HEK293 (cell line): Measurements from ENCODE around the gene ABTB2.

ENCODE experiments used
- CTCF ChIA-PET: fragments of 350-600 bp; formaldehyde crosslinking; extraction: SDS; loops from one replicate; lab custom pipeline; 2021; ENCODE audit warnings: antibody characterized with exemption; lab: Yijun Ruan, JAX
- POLR2A ChIA-PET: fragments of 300-600 bp; formaldehyde crosslinking; extraction: SDS; loops from one replicate; lab custom pipeline; 2020; ENCODE audit warnings: antibody characterized with exemption, inconsistent platforms; lab: Yijun Ruan, JAX
- H3K27ac ChIP-seq: fragments of 200-500 bp; sonication (Bioruptor generic); 2 replicates; pipeline ENCODE4 v1.5.1; 2014; ENCODE audit warnings: low read depth, low read length, control low read depth, inconsistent platforms; ENCODE audit errors: extremely low read depth
- H3K36me3 ChIP-seq, 2 experiments: fragments of 200-500 bp in 1 of 2; sonication (Bioruptor generic) in 1 of 2; 1 replicate in 1 of 2; 2 replicates in 1 of 2; pipeline ENCODE4 v1.5.1; 2014 to 2017; ENCODE audit warnings: inconsistent platforms in 2 of 2, low read length in 2 of 2; ENCODE audit not compliant: control insufficient read depth in 2 of 2, insufficient read depth in 1 of 2
- H3K4me1 ChIP-seq: fragments of 200-500 bp; sonication (Bioruptor generic); 2 replicates; pipeline ENCODE4 v1.5.1; 2014; ENCODE audit warnings: mild to moderate bottlenecking, low read length, inconsistent platforms; ENCODE audit not compliant: control insufficient read depth, insufficient read depth
- H3K4me3 ChIP-seq: 2 replicates; pipeline ENCODE4 v1.5.1; 2011; ENCODE audit warnings: low read depth, mild to moderate bottlenecking, control low read depth, low read length, moderate library complexity
- H3K9me3 ChIP-seq: fragments of 200-500 bp; sonication (Bioruptor generic); 2 replicates; pipeline ENCODE4 v1.5.1; 2014; ENCODE audit warnings: low read depth, low read length, inconsistent platforms; ENCODE audit not compliant: control insufficient read depth, insufficient read depth
- BCL11A ChIP-seq: fragments of 450-650 bp; formaldehyde crosslinking; IDR thresholded peaks from 2 replicates; pipeline ENCODE4 v1.5.1; 2016; ENCODE audit warnings: low read depth, missing biosample characterization, missing genetic modification characterization
- GFI1B ChIP-seq: fragments of 450-650 bp; formaldehyde crosslinking; IDR thresholded peaks from 2 replicates; pipeline ENCODE4 v1.5.1; 2016; ENCODE audit warnings: missing biosample characterization, missing genetic modification characterization
- GLI2 ChIP-seq: fragments of 450-650 bp; formaldehyde crosslinking; IDR thresholded peaks from 2 replicates; pipeline ENCODE4; 2017; ENCODE audit warnings: missing biosample characterization, missing genetic modification characterization, low read depth, borderline replicate concordance
- HOXC10 ChIP-seq: sonication (generic); formaldehyde crosslinking; IDR thresholded peaks from 2 replicates; pipeline ENCODE4 v1.8.1; 2023; ENCODE audit warnings: mild to moderate bottlenecking, missing genetic modification reagents
- SCRT2 ChIP-seq: fragments of 450-650 bp; formaldehyde crosslinking; IDR thresholded peaks from 2 replicates; pipeline ENCODE4 v1.5.1; 2016; ENCODE audit warnings: missing biosample characterization, missing genetic modification characterization
- SP3 ChIP-seq: fragments of 450-650 bp; formaldehyde crosslinking; IDR thresholded peaks from 2 replicates; pipeline ENCODE4 v1.5.1; 2016; ENCODE audit warnings: missing biosample characterization, missing genetic modification characterization
- ZFP69B ChIP-seq: fragments of 450-650 bp; formaldehyde crosslinking; IDR thresholded peaks from 2 replicates; pipeline ENCODE4 v1.5.1; 2016; ENCODE audit warnings: missing biosample characterization, missing genetic modification characterization
- ZNF114 ChIP-seq: fragments of 450-650 bp; formaldehyde crosslinking; IDR thresholded peaks from 2 replicates; pipeline ENCODE4 v1.5.0; 2017; ENCODE audit warnings: missing biosample characterization, missing genetic modification characterization
- ZNF121 ChIP-seq: fragments of 450-650 bp; formaldehyde crosslinking; IDR thresholded peaks from 2 replicates; pipeline ENCODE4 v1.5.1; 2016; ENCODE audit warnings: missing biosample characterization, missing genetic modification characterization
- ZNF133 ChIP-seq: fragments of 450-650 bp; formaldehyde crosslinking; IDR thresholded peaks from 2 replicates; pipeline ENCODE4 v1.5.1; 2016; ENCODE audit warnings: missing biosample characterization, missing genetic modification characterization
- ZNF169 ChIP-seq: fragments of 450-650 bp; formaldehyde crosslinking; IDR thresholded peaks from 2 replicates; pipeline ENCODE4 v1.5.1; 2016; ENCODE audit warnings: missing biosample characterization, missing genetic modification characterization
- ZNF184 ChIP-seq: fragments of 450-650 bp; IDR thresholded peaks from 2 replicates; pipeline ENCODE4 v1.5.1; 2018; ENCODE audit warnings: missing biosample characterization, mild to moderate bottlenecking, missing genetic modification characterization
- ZNF19 ChIP-seq: fragments of 450-650 bp; formaldehyde crosslinking; IDR thresholded peaks from 2 replicates; pipeline ENCODE4; 2016; ENCODE audit warnings: missing biosample characterization, missing genetic modification characterization, low read depth
- ZNF2 ChIP-seq: fragments of 450-650 bp; formaldehyde crosslinking; IDR thresholded peaks from 2 replicates; pipeline ENCODE4 v1.5.1; 2016; ENCODE audit warnings: missing biosample characterization, missing genetic modification characterization
- ZNF221 ChIP-seq: fragments of 450-650 bp; formaldehyde crosslinking; IDR thresholded peaks from 2 replicates; pipeline ENCODE4 v1.5.1; 2017; ENCODE audit warnings: missing biosample characterization, missing genetic modification characterization, borderline replicate concordance
- ZNF24 ChIP-seq: fragments of 450-650 bp; formaldehyde crosslinking; IDR thresholded peaks from 2 replicates; pipeline ENCODE4 v1.5.1; 2016; ENCODE audit warnings: missing biosample characterization, missing genetic modification characterization
- ZNF324 ChIP-seq: fragments of 450-650 bp; formaldehyde crosslinking; IDR thresholded peaks from 2 replicates; pipeline ENCODE4 v1.5.1; 2016; ENCODE audit warnings: missing biosample characterization, missing genetic modification characterization
- ZNF391 ChIP-seq: fragments of 450-650 bp; formaldehyde crosslinking; IDR thresholded peaks from 2 replicates; pipeline ENCODE4 v1.5.1; 2016; ENCODE audit warnings: low read depth, missing biosample characterization, missing genetic modification characterization, borderline replicate concordance
- ZNF561 ChIP-seq: fragments of 450-650 bp; IDR thresholded peaks from 2 replicates; pipeline ENCODE4 v1.5.1; 2018; ENCODE audit warnings: missing biosample characterization, missing genetic modification characterization, borderline replicate concordance
- ZNF623 ChIP-seq: fragments of 450-650 bp; formaldehyde crosslinking; IDR thresholded peaks from 2 replicates; pipeline ENCODE4 v1.5.1; 2016; ENCODE audit warnings: missing biosample characterization, missing genetic modification characterization
- ZNF629 ChIP-seq: fragments of 450-650 bp; formaldehyde crosslinking; IDR thresholded peaks from 2 replicates; pipeline ENCODE4 v1.5.1; 2017; ENCODE audit warnings: missing biosample characterization, missing genetic modification characterization
- ZNF768 ChIP-seq: fragments of 450-650 bp; formaldehyde crosslinking; IDR thresholded peaks from 2 replicates; pipeline ENCODE4 v1.5.1; 2018; ENCODE audit warnings: missing biosample characterization, mild to moderate bottlenecking, missing genetic modification characterization
- ZNF777 ChIP-seq: fragments of 450-650 bp; formaldehyde crosslinking; IDR thresholded peaks from 2 replicates; pipeline ENCODE4 v1.5.1; 2017; ENCODE audit warnings: missing biosample characterization, missing genetic modification characterization, borderline replicate concordance
- ZXDB ChIP-seq: fragments of 450-650 bp; formaldehyde crosslinking; IDR thresholded peaks from 2 replicates; pipeline ENCODE4 v1.5.1; 2016; ENCODE audit warnings: missing biosample characterization, missing genetic modification characterization
- TF ChIP-seq, protein P1 (sequence below): fragments of 450-650 bp; formaldehyde crosslinking; IDR thresholded peaks from 2 replicates; pipeline ENCODE4 v1.5.1; 2016; ENCODE audit warnings: missing biosample characterization, missing genetic modification characterization
- TF ChIP-seq, protein P2 (sequence below): fragments of 450-650 bp; formaldehyde crosslinking; IDR thresholded peaks from 2 replicates; pipeline ENCODE4 v1.5.1; 2016; ENCODE audit warnings: missing biosample characterization, missing genetic modification characterization
- TF ChIP-seq, protein P3 (sequence below): fragments of 450-650 bp; IDR thresholded peaks from 2 replicates; pipeline ENCODE4 v1.5.1; 2018; ENCODE audit warnings: missing biosample characterization, missing genetic modification characterization
- TF ChIP-seq, protein P4 (sequence below): fragments of 450-650 bp; formaldehyde crosslinking; IDR thresholded peaks from 2 replicates; pipeline ENCODE4 v1.5.1; 2016; ENCODE audit warnings: missing biosample characterization, missing genetic modification characterization, low read depth

Gene ABTB2

DNA sequence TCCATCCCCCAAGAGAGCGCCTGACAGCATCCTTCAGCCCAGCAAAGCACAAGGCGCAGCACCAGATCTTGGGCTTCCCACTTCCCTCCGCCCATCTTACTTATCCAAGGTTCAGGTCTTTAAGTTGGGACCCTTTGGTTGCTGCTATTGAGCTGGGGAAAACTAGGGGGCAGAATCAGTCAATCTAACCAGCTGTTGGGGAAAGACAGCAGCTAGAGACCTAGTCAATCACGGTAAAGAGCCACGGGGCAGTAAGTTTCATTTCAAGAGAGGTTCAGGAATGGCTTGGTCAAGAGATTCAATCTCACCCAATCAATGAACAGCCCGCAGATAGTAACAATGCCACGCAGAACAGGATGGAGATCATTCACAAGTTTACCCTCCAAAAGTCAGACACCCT, 1.7 kb downstream of the ABTB2 start:
- peak overlapping the region; percentile 69 for H3K4me3 ChIP-seq
- ChIA-PET CTCF (interaction anchor here (0.9 to 6.5 kb wide), 5 partner anchors 9 to 186 kb away, joined by 3 to 48 read pairs (median 6); no protein-coding TSS in a partner anchor), POLR2A (interaction anchor here (1.4 to 4.1 kb wide), 6 partner anchors 10 to 251 kb away, joined by 5 to 65 read pairs (median 8); partner anchors contain the start of gene NAT10)
- TF ChIP-seq ZNF768 (tag by site-specific recombination) (no peak), ZNF24 (tag by site-specific recombination) (no peak), ZNF121 (no peak), GLI2 (no peak), ZNF391 (tag by site-specific recombination) (no peak), ZNF169 (tag by site-specific recombination) (no peak), ZNF561 (tag by site-specific recombination) (no peak), ZNF184 (no peak), HOXC10 (no peak), ZNF19 (tag by site-specific recombination) (no peak), ZNF623 (tag by site-specific recombination) (no peak), ZNF777 (tag by site-specific recombination) (no peak)
- TF ChIP-seq, protein P1, sequence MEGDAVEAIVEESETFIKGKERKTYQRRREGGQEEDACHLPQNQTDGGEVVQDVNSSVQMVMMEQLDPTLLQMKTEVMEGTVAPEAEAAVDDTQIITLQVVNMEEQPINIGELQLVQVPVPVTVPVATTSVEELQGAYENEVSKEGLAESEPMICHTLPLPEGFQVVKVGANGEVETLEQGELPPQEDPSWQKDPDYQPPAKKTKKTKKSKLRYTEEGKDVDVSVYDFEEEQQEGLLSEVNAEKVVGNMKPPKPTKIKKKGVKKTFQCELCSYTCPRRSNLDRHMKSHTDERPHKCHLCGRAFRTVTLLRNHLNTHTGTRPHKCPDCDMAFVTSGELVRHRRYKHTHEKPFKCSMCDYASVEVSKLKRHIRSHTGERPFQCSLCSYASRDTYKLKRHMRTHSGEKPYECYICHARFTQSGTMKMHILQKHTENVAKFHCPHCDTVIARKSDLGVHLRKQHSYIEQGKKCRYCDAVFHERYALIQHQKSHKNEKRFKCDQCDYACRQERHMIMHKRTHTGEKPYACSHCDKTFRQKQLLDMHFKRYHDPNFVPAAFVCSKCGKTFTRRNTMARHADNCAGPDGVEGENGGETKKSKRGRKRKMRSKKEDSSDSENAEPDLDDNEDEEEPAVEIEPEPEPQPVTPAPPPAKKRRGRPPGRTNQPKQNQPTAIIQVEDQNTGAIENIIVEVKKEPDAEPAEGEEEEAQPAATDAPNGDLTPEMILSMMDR (tag by site-specific recombination) = no peak
- H3K27ac ChIP-seq = no peak overlapping the region
- no peaks in the 10 kb centered on the region for H3K36me3 ChIP-seq
- no peaks in the 10 kb centered on the region for H3K9me3 ChIP-seq
- peaks cover 3% of the 10 kb centered on the region; the same call in 1 of the 2 replicates for H3K4me1 ChIP-seq

DNA sequence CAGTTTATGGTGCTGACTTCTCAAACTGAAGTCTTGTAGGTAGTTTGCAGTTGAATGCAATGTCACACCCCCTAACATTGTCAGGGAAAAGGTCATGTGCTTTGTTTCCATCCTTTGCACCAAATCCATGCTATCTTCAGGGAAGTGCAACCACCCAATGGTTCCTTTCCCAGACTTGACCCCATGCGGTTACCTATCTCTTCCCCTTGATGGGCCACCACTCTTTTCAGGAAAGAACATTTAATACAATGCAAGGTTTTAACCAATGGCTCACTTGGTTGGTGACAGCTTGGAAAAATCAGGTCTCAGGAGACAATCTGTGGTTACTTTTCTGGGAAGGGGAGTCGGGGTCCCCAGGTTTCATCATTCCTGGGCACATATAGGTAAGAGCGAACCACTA, 2.1 kb downstream of the ABTB2 start:
- peaks cover 3% of the 10 kb centered on the region; the same call in 1 of the 2 replicates for H3K4me1 ChIP-seq
- H3K9me3 ChIP-seq = no peaks in the 10 kb centered on the region
- TF ChIP-seq SCRT2 (tag by site-specific recombination) = no peak
- no peak for TF ChIP-seq ZNF114 (tag by site-specific recombination)
- TF ChIP-seq, protein P2, sequence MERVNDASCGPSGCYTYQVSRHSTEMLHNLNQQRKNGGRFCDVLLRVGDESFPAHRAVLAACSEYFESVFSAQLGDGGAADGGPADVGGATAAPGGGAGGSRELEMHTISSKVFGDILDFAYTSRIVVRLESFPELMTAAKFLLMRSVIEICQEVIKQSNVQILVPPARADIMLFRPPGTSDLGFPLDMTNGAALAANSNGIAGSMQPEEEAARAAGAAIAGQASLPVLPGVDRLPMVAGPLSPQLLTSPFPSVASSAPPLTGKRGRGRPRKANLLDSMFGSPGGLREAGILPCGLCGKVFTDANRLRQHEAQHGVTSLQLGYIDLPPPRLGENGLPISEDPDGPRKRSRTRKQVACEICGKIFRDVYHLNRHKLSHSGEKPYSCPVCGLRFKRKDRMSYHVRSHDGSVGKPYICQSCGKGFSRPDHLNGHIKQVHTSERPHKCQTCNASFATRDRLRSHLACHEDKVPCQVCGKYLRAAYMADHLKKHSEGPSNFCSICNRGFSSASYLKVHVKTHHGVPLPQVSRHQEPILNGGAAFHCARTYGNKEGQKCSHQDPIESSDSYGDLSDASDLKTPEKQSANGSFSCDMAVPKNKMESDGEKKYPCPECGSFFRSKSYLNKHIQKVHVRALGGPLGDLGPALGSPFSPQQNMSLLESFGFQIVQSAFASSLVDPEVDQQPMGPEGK = no peak
- no peak for TF ChIP-seq ZXDB
- no peak for TF ChIP-seq BCL11A (tag by site-specific recombination)
- TF ChIP-seq ZNF221 = no peak
- H3K27ac ChIP-seq = no peak overlapping the region
- H3K36me3 ChIP-seq = no peaks in the 10 kb centered on the region
- POLR2A ChIA-PET = interaction anchor here (1.4 to 4.1 kb wide), 4 partner anchors 9 to 250 kb away, joined by 5 to 65 read pairs (median 36); partner anchors contain the start of gene NAT10
- H3K4me3 ChIP-seq = peak overlapping the region; percentile 69
- CTCF ChIA-PET = interaction anchor here (0.6 to 6.5 kb wide), 6 partner anchors 11 to 197 kb away, joined by 3 to 48 read pairs (median 4); no protein-coding TSS in a partner anchor

DNA sequence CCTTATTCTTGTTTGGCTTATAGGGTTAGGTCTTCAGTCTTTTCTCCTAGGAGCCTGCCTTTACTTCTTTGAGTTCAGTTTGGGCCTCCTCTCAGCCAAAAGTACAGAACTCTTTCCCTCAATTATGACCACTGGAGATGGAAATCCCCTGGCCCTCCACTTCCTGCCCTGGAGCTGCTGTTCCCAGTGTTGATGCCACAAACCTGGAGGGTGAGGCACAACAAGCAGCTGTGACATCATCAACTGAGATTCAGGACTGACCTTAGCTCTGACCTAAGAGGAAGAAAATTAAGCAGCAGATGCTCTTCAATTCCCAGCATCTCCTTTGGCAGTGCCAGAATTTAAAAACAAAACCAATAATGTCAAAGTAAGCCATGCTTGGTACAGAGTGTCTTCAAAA, 3.0 kb downstream of the ABTB2 start:
- POLR2A ChIA-PET = interaction anchor here (4.1 kb wide), 1 partner anchor 8 kb away, joined by 61 read pairs; no protein-coding TSS in a partner anchor
- TF ChIP-seq ZFP69B (tag by site-specific recombination) = no peak
- no peak for TF ChIP-seq GFI1B
- no peak for TF ChIP-seq SP3 (tag by site-specific recombination)
- TF ChIP-seq ZNF2 (tag by site-specific recombination) = no peak
- TF ChIP-seq ZNF133 (tag by site-specific recombination) = no peak
- no peak for TF ChIP-seq ZNF324 (tag by site-specific recombination)
- TF ChIP-seq, protein P3, sequence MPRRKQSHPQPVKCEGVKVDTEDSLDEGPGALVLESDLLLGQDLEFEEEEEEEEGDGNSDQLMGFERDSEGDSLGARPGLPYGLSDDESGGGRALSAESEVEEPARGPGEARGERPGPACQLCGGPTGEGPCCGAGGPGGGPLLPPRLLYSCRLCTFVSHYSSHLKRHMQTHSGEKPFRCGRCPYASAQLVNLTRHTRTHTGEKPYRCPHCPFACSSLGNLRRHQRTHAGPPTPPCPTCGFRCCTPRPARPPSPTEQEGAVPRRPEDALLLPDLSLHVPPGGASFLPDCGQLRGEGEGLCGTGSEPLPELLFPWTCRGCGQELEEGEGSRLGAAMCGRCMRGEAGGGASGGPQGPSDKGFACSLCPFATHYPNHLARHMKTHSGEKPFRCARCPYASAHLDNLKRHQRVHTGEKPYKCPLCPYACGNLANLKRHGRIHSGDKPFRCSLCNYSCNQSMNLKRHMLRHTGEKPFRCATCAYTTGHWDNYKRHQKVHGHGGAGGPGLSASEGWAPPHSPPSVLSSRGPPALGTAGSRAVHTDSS = no peak
- peak; percentile 75 for TF ChIP-seq ZNF629 (tag by site-specific recombination)
- TF ChIP-seq, protein P4, sequence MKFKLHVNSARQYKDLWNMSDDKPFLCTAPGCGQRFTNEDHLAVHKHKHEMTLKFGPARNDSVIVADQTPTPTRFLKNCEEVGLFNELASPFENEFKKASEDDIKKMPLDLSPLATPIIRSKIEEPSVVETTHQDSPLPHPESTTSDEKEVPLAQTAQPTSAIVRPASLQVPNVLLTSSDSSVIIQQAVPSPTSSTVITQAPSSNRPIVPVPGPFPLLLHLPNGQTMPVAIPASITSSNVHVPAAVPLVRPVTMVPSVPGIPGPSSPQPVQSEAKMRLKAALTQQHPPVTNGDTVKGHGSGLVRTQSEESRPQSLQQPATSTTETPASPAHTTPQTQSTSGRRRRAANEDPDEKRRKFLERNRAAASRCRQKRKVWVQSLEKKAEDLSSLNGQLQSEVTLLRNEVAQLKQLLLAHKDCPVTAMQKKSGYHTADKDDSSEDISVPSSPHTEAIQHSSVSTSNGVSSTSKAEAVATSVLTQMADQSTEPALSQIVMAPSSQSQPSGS (tag by site-specific recombination) = peak; percentile 60; the same call in 1 of the 2 replicates
- no peak for TF ChIP-seq ZNF623 (tag by site-specific recombination)

More for the DNA sequence above, 3.0 kb downstream of the ABTB2 start:
- no peak overlapping the region for H3K4me3 ChIP-seq
- no peak overlapping the region for H3K27ac ChIP-seq
- H3K36me3 ChIP-seq = no peaks in the 10 kb centered on the region
- H3K4me1 ChIP-seq = peaks cover 3% of the 10 kb centered on the region; the same call in 1 of the 2 replicates
- H3K9me3 ChIP-seq = no peaks in the 10 kb centered on the region
- CTCF ChIA-PET = interaction anchor here (0.7 to 6.5 kb wide), 8 partner anchors 10 to 247 kb away, joined by 3 to 48 read pairs (median 3); no protein-coding TSS in a partner anchor
